Gastrocnemius medialis (tissue), 4 donors: ENCODE measurements around the gene ERC2.

Experiments used
- CTCF ChIP-seq, 5 experiments: fragments of 450-650 bp in 3 of 5; fragments of 200-600 bp in 2 of 5; sonication (generic) in 2 of 5; IDR thresholded peaks in 4 of 5; conservative IDR thresholded peaks in 1 of 5; 1 replicate in 4 of 5; 2 replicates in 1 of 5; pipeline ENCODE4 v1.5.1; 2016 to 2019; ENCODE audit warnings: antibody characterized with exemption in 5 of 5, mild to moderate bottlenecking in 3 of 5, moderate library complexity in 3 of 5
- POLR2A ChIP-seq, 2 donors: fragments of 450-650 bp; IDR thresholded peaks; one replicate each; pipeline ENCODE4 v1.6.1; 2017; ENCODE audit warnings: antibody characterized with exemption in 2 of 2, mild to moderate bottlenecking in 2 of 2, moderate library complexity in 2 of 2

GRCh38 chr3:56087451-56088053, 380.7 kb downstream of the ERC2 start:
- TF ChIP-seq CTCF (IDR thresholded peaks at IDR 0.05 in 4 of 5, conservative IDR thresholded peaks at IDR 0.05 in 1 of 5) (no peak), POLR2A (IDR thresholded peaks at IDR 0.05) (no peak)
